Adipose tissue (tissue), 3 donors: Measurements from ENCODE around the gene CNKSR1. TPM values are rescaled to one million over a fixed set of nuclear protein-coding genes. Genes with fewer than 3 reads are reported as not detected.
"Not testable (repeated sequence)": the region's sequence is repeated elsewhere in the genome, so short reads cannot be mapped to it uniquely, and the experiment has no call there.

Experiments
- H3K27ac ChIP-seq: one replicate; pipeline ENCODE4 v1.5.1; 2013; ENCODE audit warnings: low read depth, low read length
- WGBS, 3 donors: extraction: QIAGEN DNeasy Blood & Tissue Kit; methylation state at CpG; one replicate each; pipeline ENCODE4 v1.1.7; 2013; 5-methylcytosine and 5-hydroxymethylcytosine counted together
- polyA plus RNA-seq, 3 donors: library from polyadenylated mRNA; stranded (reverse); fragments of 200-250 nt; gene quantifications; one replicate each; pipeline ENCODE4 v1.2.3, GENCODE V29; 2013
- donor health status: healthy with polysubstance abuse.
- donor health status: Bipolar disorder and iron deficiency.
- donor health status: healthy.

CNKSR1 gene
- polyA plus RNA-seq, 3 donors = 1.1 to 13.7 (median 1.3) TPM

GRCh38 chr1:26210147-26210870 is 33.0 kb downstream of the CNKSR1 start:
- 78 to 82% (median 81%) methylated on average over 5 of the region's 5 CpGs for WGBS, 3 donors
- no peak overlapping the region for H3K27ac ChIP-seq

DNA sequence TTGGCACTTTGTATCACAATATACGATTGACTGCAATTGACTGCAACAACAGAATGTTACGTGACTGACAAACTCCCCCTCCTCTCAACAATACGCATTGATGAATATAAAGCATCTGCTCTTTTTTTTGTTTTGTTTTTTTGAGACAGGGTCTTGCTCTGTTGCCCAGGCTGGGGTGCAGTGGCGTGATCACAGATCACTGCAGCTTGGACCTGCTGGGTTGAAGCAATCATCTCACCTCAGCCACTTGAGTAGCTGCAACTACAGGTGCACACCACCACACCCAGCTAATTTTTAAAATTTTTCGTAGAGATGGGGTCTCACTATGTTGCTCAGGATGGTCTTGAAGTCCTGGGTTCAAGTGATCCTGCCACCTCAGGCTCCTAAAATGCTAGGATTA is 35.4 kb downstream of the CNKSR1 start:
- H3K27ac ChIP-seq = no peak overlapping the region
- 82 to 90% (median 90%) methylated on average over 5 of the region's 5 CpGs for WGBS, 3 donors

- 80 to 89% (median 84%) methylated on average over 6 of the region's 6 CpGs for WGBS, 3 donors
- no peak overlapping the region for H3K27ac ChIP-seq
These were observed 36.1 kb downstream of the CNKSR1 start for GRCh38 chr1:26213335-26213905.

DNA sequence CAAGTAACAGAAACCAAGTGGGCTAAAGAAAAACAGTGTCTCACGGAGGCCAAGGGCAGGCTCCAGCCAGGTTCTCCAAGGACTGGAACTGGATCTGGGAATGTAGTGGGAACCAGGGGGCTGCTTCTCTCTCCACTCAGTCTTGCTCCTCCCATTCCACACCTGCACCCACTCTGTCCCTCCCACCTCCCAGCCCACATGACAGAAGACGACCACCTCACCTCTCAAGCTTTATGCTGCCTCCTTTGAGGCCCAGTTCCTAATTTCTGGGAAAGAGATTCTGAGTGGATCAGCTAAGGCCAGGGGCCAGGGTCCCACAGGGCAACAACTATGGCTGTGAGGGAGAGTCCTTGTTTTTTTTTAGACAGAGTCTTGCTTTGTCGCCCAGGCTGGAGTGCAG is 38.0 kb downstream of the CNKSR1 start:
- no peak overlapping the region for H3K27ac ChIP-seq
- WGBS, 3 donors = 36 to 48% (median 43%) methylated on average over 3 of the region's 3 CpGs

DNA sequence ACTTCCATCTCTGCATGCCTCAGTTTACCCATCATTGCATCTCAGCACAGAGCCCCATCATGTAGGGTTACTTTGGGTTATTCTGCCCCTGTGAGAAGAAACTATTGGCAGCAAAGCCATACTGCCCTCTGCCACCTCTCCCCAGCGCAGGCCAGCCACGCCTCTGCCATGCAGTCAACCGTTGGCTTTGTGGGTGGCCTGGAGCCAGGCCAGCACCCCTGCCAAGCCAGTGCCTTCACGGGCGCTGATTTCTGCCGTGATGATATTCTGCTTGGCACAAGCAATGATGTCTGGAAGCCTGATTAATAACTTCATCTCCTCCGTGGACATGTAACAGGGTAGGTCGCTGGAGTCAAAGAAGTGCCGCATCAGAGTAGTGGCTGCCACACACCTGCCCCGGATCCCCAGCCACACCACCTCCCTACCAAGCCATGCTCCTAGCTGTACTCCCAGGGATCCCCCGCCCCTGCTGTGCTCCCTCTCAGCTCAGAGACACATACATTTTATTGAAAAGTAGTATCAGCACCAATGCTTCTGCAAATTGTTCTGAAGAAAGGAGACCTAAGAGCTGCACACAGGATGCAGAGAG is 41.7 kb downstream of the CNKSR1 start:
- 57 to 62% (median 61%) methylated on average over 11 of the region's 11 CpGs for WGBS, 3 donors
- no peak overlapping the region for H3K27ac ChIP-seq

GRCh38 chr1:26220199-26220912 is 43.1 kb downstream of the CNKSR1 start:
- H3K27ac ChIP-seq = no peak overlapping the region
- WGBS, 3 donors = 63 to 70% (median 66%) methylated on average over 27 of the region's 27 CpGs

GRCh38 chr1:26221094-26221493 is 43.8 kb downstream of the CNKSR1 start:
- WGBS, 3 donors = 89 to 92% (median 89%) methylated on average over 2 of the region's 2 CpGs
- no peak overlapping the region for H3K27ac ChIP-seq

DNA sequence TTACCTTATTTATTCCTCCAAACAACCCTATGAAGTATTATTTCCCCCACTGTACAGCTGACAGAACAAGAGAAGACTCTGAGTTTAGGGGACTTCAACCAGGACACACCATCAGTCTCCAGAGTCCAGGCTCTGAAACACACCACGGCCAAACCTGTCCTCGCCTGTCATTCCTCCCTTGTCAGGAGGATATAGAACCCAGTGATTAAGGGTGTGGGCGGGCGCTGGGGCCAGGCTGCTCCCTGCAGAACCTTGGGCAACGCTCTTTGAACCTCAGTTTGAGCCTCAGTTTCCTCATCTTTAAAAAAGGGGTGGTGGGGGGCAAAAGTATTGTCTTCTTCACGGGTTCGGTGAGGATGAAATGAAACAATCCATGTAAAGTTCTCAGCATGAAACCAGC is 47.3 kb downstream of the CNKSR1 start:
- 66 to 87% (median 85%) methylated on average over 7 of the region's 7 CpGs for WGBS, 3 donors
- no peak overlapping the region for H3K27ac ChIP-seq

- H3K27ac ChIP-seq = no peak overlapping the region
- WGBS, 3 donors = 6 to 10% (median 8%) methylated on average over 47 to 50 of the region's 50 CpGs
These were observed 47.9 kb downstream of the CNKSR1 start for GRCh38 chr1:26225033-26225831.

- not testable (repeated sequence) for H3K27ac ChIP-seq
- 75 to 96% (median 80%) methylated on average over 2 of the region's 2 CpGs for WGBS, 3 donors
These were observed 53.4 kb downstream of the CNKSR1 start for GRCh38 chr1:26230682-26231081.

DNA sequence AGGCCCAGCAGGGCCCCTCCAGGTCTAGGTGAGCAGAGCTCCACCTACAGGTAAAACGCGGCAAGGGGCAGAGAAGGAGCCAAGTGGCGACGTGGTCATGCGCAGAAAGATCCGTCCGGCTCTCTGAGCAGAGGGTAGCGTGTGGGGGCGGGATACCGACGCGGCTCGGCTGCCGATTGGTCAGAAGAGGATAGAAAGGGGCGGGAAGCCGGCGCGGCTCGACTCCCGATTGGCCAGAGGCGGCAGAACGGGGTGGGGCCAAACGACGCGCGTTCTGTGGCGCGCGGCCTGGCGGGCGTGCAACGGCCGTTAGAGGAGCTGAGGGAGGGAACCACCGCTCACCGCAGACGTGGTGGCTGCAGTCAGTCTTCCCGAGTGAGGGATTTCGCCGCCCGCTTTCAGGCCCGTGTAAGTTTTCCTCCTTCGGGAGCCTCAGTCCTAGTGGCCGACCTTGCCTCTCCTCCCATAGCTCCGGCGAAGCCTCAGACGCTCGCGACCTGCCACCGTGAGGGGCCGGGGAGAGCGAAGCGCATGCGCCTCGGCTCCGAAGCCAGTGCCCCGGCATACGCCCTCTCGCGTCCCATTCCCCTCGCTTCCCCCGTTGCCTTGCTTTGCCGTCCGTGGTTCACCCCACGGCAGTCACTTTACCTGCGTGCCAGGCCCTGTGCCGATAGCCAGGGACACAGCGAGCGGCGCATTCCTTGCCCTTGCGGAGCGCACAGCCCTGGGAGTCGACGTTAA is 56.8 kb downstream of the CNKSR1 start, which contains the start of gene CEP85:
Gene CEP85, plus strand, starts transcription at position 298 of the 741 bp plus-strand sequence. CDS start 5,584 bp downstream, outside the sequence.
- H3K27ac ChIP-seq = peak within 1 kb of the TSS; percentile 48
- 0 to 1% (median 0%) methylated on average over 64 to 73 of the region's 73 CpGs for WGBS, 3 donors

- WGBS, 3 donors = 2 to 3% (median 2%) methylated on average over 30 of the region's 30 CpGs
- peak overlapping the region; percentile 48 for H3K27ac ChIP-seq
These were observed 57.5 kb downstream of the CNKSR1 start for GRCh38 chr1:26234644-26235370.

- 60 to 69% (median 61%) methylated on average over 6 of the region's 6 CpGs for whole genome bisulfite sequencing, 3 donors
- no peak overlapping the region for H3K27ac ChIP-seq
These were observed 60.1 kb downstream of the CNKSR1 start for GRCh38 chr1:26237230-26237966.
